ENCODE measurements around the gene ZNF580.

The ZNF580 gene

GRCh38 chr19:55611983-55612645 lies 28.7 kb upstream of the ZNF580 start:
- TF ChIP-seq USF1 (IDR thresholded peaks at IDR 0.05): no peak
- no peak for TF ChIP-seq TEAD4 (IDR thresholded peaks at IDR 0.05)
- TF ChIP-seq NFIC (IDR thresholded peaks at IDR 0.05): no peak
- no peak for TF ChIP-seq ZBTB7A (IDR thresholded peaks at IDR 0.05; ENCODE audit: low read depth)
- TF ChIP-seq FOXM1 (IDR thresholded peaks at IDR 0.05; ENCODE audit: borderline replicate concordance, low read depth): no peak
- TF ChIP-seq TAF1 (IDR thresholded peaks at IDR 0.05; ENCODE audit: low read depth): no peak
- TF ChIP-seq CREB1 (IDR thresholded peaks at IDR 0.05; ENCODE audit: low read depth): no peak
- TF ChIP-seq EGR1 (IDR thresholded peaks at IDR 0.05): no peak

GRCh38 chr19:55613396-55613795 lies 27.4 kb upstream of the ZNF580 start:
- no peak for TF ChIP-seq EGR1 (IDR thresholded peaks at IDR 0.05)
- TF ChIP-seq, protein P1, sequence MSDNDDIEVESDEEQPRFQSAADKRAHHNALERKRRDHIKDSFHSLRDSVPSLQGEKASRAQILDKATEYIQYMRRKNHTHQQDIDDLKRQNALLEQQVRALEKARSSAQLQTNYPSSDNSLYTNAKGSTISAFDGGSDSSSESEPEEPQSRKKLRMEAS (IDR thresholded peaks at IDR 0.05): no peak
- TF ChIP-seq RAD21 (IDR thresholded peaks at IDR 0.05; ENCODE audit: low read depth): no peak
- no peak for TF ChIP-seq CEBPB (IDR thresholded peaks at IDR 0.05)
- no peak for TF ChIP-seq USF1 (IDR thresholded peaks at IDR 0.05)
- TF ChIP-seq EP300 (IDR thresholded peaks at IDR 0.05; ENCODE audit: borderline replicate concordance): no peak
- no peak for TF ChIP-seq REST (IDR thresholded peaks at IDR 0.05; ENCODE audit: low read depth)
- TF ChIP-seq TEAD4 (IDR thresholded peaks at IDR 0.05): no peak
- TF ChIP-seq TCF12 (IDR thresholded peaks at IDR 0.05; ENCODE audit: low read depth): no peak
- TF ChIP-seq NFIC (IDR thresholded peaks at IDR 0.05): no peak
- no peak for TF ChIP-seq YY1 (IDR thresholded peaks at IDR 0.05; ENCODE audit: low read depth)

DNA sequence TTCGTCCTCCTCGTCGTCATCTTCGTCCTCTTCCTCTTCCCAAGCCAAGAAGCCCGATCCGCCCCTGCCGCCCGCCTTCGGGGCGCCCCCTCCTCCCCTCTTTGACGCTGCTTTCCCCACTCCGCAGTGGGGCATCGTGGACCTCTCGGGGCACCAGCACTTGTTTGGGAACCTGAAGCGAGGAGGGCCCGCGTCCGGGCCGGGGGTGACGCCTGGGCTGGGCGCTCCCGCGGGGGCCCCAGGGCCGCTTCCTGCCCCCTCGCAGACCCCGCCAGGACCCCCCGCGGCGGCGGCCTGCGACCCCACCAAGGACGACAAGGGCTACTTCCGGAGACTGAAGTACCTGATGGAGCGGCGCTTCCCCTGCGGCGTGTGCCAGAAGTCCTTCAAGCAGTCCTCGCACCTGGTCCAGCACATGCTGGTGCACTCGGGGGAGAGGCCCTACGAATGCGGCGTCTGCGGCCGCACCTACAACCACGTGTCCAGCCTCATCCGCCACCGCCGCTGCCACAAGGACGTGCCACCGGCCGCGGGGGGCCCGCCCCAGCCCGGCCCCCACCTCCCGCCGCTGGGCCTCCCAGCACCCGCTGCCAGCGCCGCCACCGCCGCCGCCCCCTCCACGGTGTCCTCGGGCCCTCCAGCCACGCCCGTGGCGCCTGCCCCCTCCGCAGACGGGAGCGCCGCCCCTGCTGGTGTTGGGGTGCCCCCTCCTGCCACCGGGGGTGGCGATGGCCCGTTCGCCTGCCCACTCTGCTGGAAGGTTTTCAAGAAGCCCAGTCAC lies 26.7 kb upstream of the ZNF580 start:
- TF ChIP-seq CREB1 (IDR thresholded peaks at IDR 0.05; ENCODE audit: low read depth) (no peak), RAD21 (IDR thresholded peaks at IDR 0.05; ENCODE audit: low read depth) (no peak), NFIC (IDR thresholded peaks at IDR 0.05) (no peak), REST (IDR thresholded peaks at IDR 0.05; ENCODE audit: low read depth) (no peak), TCF12 (IDR thresholded peaks at IDR 0.05; ENCODE audit: low read depth) (no peak), TEAD4 (IDR thresholded peaks at IDR 0.05) (no peak), FOXM1 (IDR thresholded peaks at IDR 0.05; ENCODE audit: borderline replicate concordance, low read depth) (no peak), EP300 (IDR thresholded peaks at IDR 0.05; ENCODE audit: borderline replicate concordance) (no peak), USF1 (IDR thresholded peaks at IDR 0.05) (no peak), ZBTB7A (IDR thresholded peaks at IDR 0.05; ENCODE audit: low read depth) (no peak), CEBPB (IDR thresholded peaks at IDR 0.05) (no peak), YY1 (IDR thresholded peaks at IDR 0.05; ENCODE audit: low read depth) (no peak), TAF1 (IDR thresholded peaks at IDR 0.05; ENCODE audit: low read depth) (no peak)
- TF ChIP-seq, protein P1 (IDR thresholded peaks at IDR 0.05): no peak

GRCh38 chr19:55614711-55615542 lies 25.9 kb upstream of the ZNF580 start:
- TF ChIP-seq TAF1 (IDR thresholded peaks at IDR 0.05; ENCODE audit: low read depth) (no peak), USF1 (IDR thresholded peaks at IDR 0.05) (no peak), FOXM1 (IDR thresholded peaks at IDR 0.05; ENCODE audit: borderline replicate concordance, low read depth) (no peak), YY1 (IDR thresholded peaks at IDR 0.05; ENCODE audit: low read depth) (no peak), CREB1 (IDR thresholded peaks at IDR 0.05; ENCODE audit: low read depth) (no peak), RAD21 (IDR thresholded peaks at IDR 0.05; ENCODE audit: low read depth) (no peak), EP300 (IDR thresholded peaks at IDR 0.05; ENCODE audit: borderline replicate concordance) (no peak), EGR1 (IDR thresholded peaks at IDR 0.05) (no peak), NFIC (IDR thresholded peaks at IDR 0.05) (no peak), ZBTB7A (IDR thresholded peaks at IDR 0.05; ENCODE audit: low read depth) (no peak), TCF12 (IDR thresholded peaks at IDR 0.05; ENCODE audit: low read depth) (no peak), TEAD4 (IDR thresholded peaks at IDR 0.05) (no peak), CEBPB (IDR thresholded peaks at IDR 0.05) (no peak)
- TF ChIP-seq, protein P1 (IDR thresholded peaks at IDR 0.05): no peak

Measured in Ishikawa (cell line).